ENCODE results near the gene MBNL1.

The MBNL1 gene

GRCh38 chr3:152355744-152356665, 87.3 kb downstream of the MBNL1 start:
- ATAC-seq, result no peak
- TF ChIP-seq TOX (CRISPR knock-in tag; IDR thresholded peaks at IDR 0.05; ENCODE audit: borderline replicate concordance) (no peak), TCF4 (CRISPR knock-in tag; IDR thresholded peaks at IDR 0.05; ENCODE audit: borderline replicate concordance) (no peak), PPARA (CRISPR knock-in tag; IDR thresholded peaks at IDR 0.05; ENCODE audit: borderline replicate concordance) (no peak), ARNTL (CRISPR knock-in tag; IDR thresholded peaks at IDR 0.05; ENCODE audit: borderline replicate concordance, low read depth) (no peak), CREB5 (CRISPR knock-in tag; IDR thresholded peaks at IDR 0.05; ENCODE audit: low read depth) (no peak), BACH2 (CRISPR knock-in tag; IDR thresholded peaks at IDR 0.05; ENCODE audit: borderline replicate concordance) (no peak), ZNF8 (CRISPR knock-in tag; IDR thresholded peaks at IDR 0.05) (no peak), RARB (CRISPR knock-in tag; IDR thresholded peaks at IDR 0.05) (no peak), TSHZ2 (CRISPR knock-in tag; IDR thresholded peaks at IDR 0.05) (no peak), ZFP30 (CRISPR knock-in tag; IDR thresholded peaks at IDR 0.05) (no peak), ZNF565 (CRISPR knock-in tag; conservative IDR thresholded peaks at IDR 0.05; ENCODE audit: low read depth) (no peak), OSR1 (CRISPR knock-in tag; IDR thresholded peaks at IDR 0.05) (no peak), CSDC2 (CRISPR knock-in tag; IDR thresholded peaks at IDR 0.05) (no peak), ISL1 (CRISPR knock-in tag; IDR thresholded peaks at IDR 0.05) (no peak), ESRRG (CRISPR knock-in tag; IDR thresholded peaks at IDR 0.05) (no peak), GLIS3 (CRISPR knock-in tag; IDR thresholded peaks at IDR 0.05) (no peak)
- TF ChIP-seq, protein P1, sequence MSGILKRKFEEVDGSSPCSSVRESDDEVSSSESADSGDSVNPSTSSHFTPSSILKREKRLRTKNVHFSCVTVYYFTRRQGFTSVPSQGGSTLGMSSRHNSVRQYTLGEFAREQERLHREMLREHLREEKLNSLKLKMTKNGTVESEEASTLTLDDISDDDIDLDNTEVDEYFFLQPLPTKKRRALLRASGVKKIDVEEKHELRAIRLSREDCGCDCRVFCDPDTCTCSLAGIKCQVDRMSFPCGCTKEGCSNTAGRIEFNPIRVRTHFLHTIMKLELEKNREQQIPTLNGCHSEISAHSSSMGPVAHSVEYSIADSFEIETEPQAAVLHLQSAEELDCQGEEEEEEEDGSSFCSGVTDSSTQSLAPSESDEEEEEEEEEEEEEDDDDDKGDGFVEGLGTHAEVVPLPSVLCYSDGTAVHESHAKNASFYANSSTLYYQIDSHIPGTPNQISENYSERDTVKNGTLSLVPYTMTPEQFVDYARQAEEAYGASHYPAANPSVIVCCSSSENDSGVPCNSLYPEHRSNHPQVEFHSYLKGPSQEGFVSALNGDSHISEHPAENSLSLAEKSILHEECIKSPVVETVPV (CRISPR knock-in tag; IDR thresholded peaks at IDR 0.05), result no peak
- TF ChIP-seq, protein P2, sequence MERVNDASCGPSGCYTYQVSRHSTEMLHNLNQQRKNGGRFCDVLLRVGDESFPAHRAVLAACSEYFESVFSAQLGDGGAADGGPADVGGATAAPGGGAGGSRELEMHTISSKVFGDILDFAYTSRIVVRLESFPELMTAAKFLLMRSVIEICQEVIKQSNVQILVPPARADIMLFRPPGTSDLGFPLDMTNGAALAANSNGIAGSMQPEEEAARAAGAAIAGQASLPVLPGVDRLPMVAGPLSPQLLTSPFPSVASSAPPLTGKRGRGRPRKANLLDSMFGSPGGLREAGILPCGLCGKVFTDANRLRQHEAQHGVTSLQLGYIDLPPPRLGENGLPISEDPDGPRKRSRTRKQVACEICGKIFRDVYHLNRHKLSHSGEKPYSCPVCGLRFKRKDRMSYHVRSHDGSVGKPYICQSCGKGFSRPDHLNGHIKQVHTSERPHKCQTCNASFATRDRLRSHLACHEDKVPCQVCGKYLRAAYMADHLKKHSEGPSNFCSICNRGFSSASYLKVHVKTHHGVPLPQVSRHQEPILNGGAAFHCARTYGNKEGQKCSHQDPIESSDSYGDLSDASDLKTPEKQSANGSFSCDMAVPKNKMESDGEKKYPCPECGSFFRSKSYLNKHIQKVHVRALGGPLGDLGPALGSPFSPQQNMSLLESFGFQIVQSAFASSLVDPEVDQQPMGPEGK (CRISPR knock-in tag; IDR thresholded peaks at IDR 0.05; ENCODE audit: borderline replicate concordance), result no peak

- ATAC-seq, result no peak
- TF ChIP-seq, protein P2 (CRISPR knock-in tag; IDR thresholded peaks at IDR 0.05; ENCODE audit: borderline replicate concordance), result no peak
- no peak for TF ChIP-seq ZNF70 (CRISPR knock-in tag; IDR thresholded peaks at IDR 0.05)
- TF ChIP-seq ZC3H10 (CRISPR knock-in tag; IDR thresholded peaks at IDR 0.05), result no peak
- no peak for TF ChIP-seq ZNF565 (CRISPR knock-in tag; conservative IDR thresholded peaks at IDR 0.05; ENCODE audit: low read depth)
- no peak for TF ChIP-seq GLIS3 (CRISPR knock-in tag; IDR thresholded peaks at IDR 0.05)
- no peak for TF ChIP-seq ISL1 (CRISPR knock-in tag; IDR thresholded peaks at IDR 0.05)
- no peak for TF ChIP-seq ZFP30 (CRISPR knock-in tag; IDR thresholded peaks at IDR 0.05)
- TF ChIP-seq CREB5 (CRISPR knock-in tag; IDR thresholded peaks at IDR 0.05; ENCODE audit: low read depth), result no peak
- TF ChIP-seq CSDC2 (CRISPR knock-in tag; IDR thresholded peaks at IDR 0.05), result no peak
- no peak for TF ChIP-seq ARNTL (CRISPR knock-in tag; IDR thresholded peaks at IDR 0.05; ENCODE audit: borderline replicate concordance, low read depth)
- no peak for TF ChIP-seq SNAI2 (CRISPR knock-in tag; IDR thresholded peaks at IDR 0.05)
- TF ChIP-seq, protein P3, sequence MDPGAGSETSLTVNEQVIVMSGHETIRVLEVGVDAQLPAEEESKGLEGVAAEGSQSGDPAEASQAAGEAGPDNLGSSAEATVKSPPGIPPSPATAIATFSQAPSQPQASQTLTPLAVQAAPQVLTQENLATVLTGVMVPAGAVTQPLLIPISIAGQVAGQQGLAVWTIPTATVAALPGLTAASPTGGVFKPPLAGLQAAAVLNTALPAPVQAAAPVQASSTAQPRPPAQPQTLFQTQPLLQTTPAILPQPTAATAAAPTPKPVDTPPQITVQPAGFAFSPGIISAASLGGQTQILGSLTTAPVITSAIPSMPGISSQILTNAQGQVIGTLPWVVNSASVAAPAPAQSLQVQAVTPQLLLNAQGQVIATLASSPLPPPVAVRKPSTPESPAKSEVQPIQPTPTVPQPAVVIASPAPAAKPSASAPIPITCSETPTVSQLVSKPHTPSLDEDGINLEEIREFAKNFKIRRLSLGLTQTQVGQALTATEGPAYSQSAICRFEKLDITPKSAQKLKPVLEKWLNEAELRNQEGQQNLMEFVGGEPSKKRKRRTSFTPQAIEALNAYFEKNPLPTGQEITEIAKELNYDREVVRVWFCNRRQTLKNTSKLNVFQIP (CRISPR knock-in tag; IDR thresholded peaks at IDR 0.05; ENCODE audit: borderline replicate concordance, low read depth), result no peak
- no peak for TF ChIP-seq ZFP3 (CRISPR knock-in tag; IDR thresholded peaks at IDR 0.05)
- TF ChIP-seq PPARA (CRISPR knock-in tag; IDR thresholded peaks at IDR 0.05; ENCODE audit: borderline replicate concordance), result no peak
- TF ChIP-seq ZNF8 (CRISPR knock-in tag; IDR thresholded peaks at IDR 0.05), result no peak
- TF ChIP-seq OSR1 (CRISPR knock-in tag; IDR thresholded peaks at IDR 0.05), result no peak
These were observed 88.1 kb downstream of the MBNL1 start for GRCh38 chr3:152356870-152357276.
